Measurements from ENCODE around the gene TCF12. TPM values are rescaled to one million over a fixed set of nuclear protein-coding genes. Genes with fewer than 3 reads are reported as not detected.
A peak's percentile ranks its signal among the peaks of the same experiment; 100 is the strongest.
"Not testable (repeated sequence)": the region's sequence is repeated elsewhere in the genome, so short reads cannot be mapped to it uniquely, and the experiment has no call there.

The TCF12 gene
- total RNA-seq, 1 experiment from 2014 or later = 76.7 TPM

DNA sequence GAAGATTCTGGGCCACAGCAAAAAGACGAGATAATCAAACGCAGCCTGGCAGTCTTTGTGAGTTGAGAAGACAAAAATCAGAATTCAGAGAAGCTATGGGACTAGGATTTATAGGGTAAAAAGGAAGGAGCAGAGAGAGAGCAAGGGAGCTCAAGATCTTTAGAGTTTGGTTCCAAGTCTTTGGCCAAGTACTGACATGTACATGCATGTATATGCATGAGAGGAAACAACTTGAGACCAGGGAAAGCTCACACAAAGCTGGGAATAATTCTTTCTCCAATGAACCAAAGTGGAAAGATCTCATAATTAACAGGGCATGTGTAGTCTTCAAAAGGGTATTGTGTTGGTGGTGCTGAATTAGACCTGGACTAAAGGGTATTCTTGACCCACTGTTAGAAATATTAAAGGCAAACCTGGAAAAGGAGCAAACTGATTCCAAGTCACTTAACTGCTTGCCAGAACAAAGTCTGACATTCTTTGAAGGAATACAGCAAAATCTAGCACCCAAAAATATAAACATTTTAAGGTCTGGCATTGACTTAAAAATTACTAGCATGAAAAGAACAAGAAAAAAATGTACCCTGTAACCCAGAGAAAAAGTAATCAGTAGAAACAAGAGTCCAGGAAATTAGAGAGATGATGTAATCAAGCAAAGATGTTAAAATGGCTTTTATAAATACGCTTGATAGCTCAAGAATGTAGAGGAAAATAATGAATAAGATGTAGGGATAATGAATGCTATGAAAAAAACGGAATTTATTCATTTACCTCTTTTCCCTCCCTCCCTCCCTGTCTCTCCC lies 231.8 kb downstream of the TCF12 start:
- 100% methylated on average over 1 of the region's 4 CpGs for WGBS (ENCODE audit: extremely low coverage, insufficient read length, low lambda C conversion rate)
- Histone ChIP-seq H3K4ac (ENCODE audit: low read depth, low read length) (no peak overlapping the region), H2BK12ac (ENCODE audit: insufficient read length, low read depth, low read length) (no peak overlapping the region), H3K79me1 (ENCODE audit: insufficient read depth, low read depth, low read length, poor library complexity, severe bottlenecking) (peaks cover 2% of the 10 kb centered on the region), H2AFZ (ENCODE audit: low read length) (no peak overlapping the region), H4K8ac (replicated peaks; ENCODE audit: insufficient read length, low read depth, low read length) (no peak overlapping the region), H3K27me3 (ENCODE audit: insufficient read depth, low read length) (no peaks in the 10 kb centered on the region), H2BK120ac (ENCODE audit: low read depth, low read length, poor library complexity, severe bottlenecking) (no peak overlapping the region), H3K9me3 (ENCODE audit: control insufficient read depth, low read depth, low read length) (peaks cover 8% of the 10 kb centered on the region), H3K9ac (ENCODE audit: extremely low read depth, insufficient read length, low read length) (no peak overlapping the region), H4K5ac (ENCODE audit: insufficient read length, low read depth, low read length) (no peak overlapping the region), H2BK20ac (ENCODE audit: low read depth, low read length, poor library complexity, severe bottlenecking) (no peak overlapping the region), H4K20me1 (ENCODE audit: control insufficient read depth, insufficient read depth, insufficient read length) (no peaks in the 10 kb centered on the region), H3K14ac (ENCODE audit: insufficient read depth, low read length) (no peak overlapping the region), H3K79me2 (ENCODE audit: insufficient read depth, low read length) (no peaks in the 10 kb centered on the region), H3K4me2 (ENCODE audit: insufficient read depth, insufficient read length, low read length) (no peak overlapping the region), H2BK5ac (ENCODE audit: insufficient read length, low read length) (no peak overlapping the region), H3K23ac (ENCODE audit: insufficient read length, low read depth, low read length) (no peak overlapping the region), H3K4me1 (ENCODE audit: insufficient read depth, low read length) (peaks cover 2% of the 10 kb centered on the region; the same call in 1 of the 2 replicates), H3K56ac (ENCODE audit: insufficient read length, low read depth, low read length) (no peak overlapping the region), H3K27ac (ENCODE audit: insufficient read length, low read depth, low read length) (no peak overlapping the region), H3K18ac (ENCODE audit: insufficient read length, low read depth, low read length) (no peak overlapping the region), H3K23me2 (ENCODE audit: insufficient read length, low read depth, low read length, poor library complexity, severe bottlenecking) (no peaks in the 10 kb centered on the region), H2BK15ac (ENCODE audit: low read depth, low read length) (no peak overlapping the region), H4K91ac (ENCODE audit: insufficient read length, low read depth, low read length) (no peak overlapping the region), H3T11ph (ENCODE audit: low read length) (no peak overlapping the region), H2AK5ac (ENCODE audit: insufficient read length, low read length) (no peak overlapping the region)
- H3K27me3 Mint-ChIP-seq (ENCODE audit: low read depth) = no peaks in the 10 kb centered on the region; the same call in none of the 2 replicates
- H3K4me1 Mint-ChIP-seq = peaks cover 12 to 15% of the 10 kb centered on the region in 2 experiments
- no peak overlapping the region for H3K4me3 Mint-ChIP-seq
- DNase-seq = no peak
- H3K9me3 Mint-ChIP-seq = peaks cover 22% of the 10 kb centered on the region in 2 experiments
- peaks cover 26 to 37% (median 27%) of the 10 kb centered on the region in 3 experiments for H3K36me3 Mint-ChIP-seq (ENCODE audit: insufficient read depth in 1 of 3, low read depth in 3 of 3)
- H3K27ac Mint-ChIP-seq = peak overlapping the region in 2 of 3 experiments; percentile 18 to 91; a peak in 5 of 7 replicates
- TF ChIP-seq, protein P1, sequence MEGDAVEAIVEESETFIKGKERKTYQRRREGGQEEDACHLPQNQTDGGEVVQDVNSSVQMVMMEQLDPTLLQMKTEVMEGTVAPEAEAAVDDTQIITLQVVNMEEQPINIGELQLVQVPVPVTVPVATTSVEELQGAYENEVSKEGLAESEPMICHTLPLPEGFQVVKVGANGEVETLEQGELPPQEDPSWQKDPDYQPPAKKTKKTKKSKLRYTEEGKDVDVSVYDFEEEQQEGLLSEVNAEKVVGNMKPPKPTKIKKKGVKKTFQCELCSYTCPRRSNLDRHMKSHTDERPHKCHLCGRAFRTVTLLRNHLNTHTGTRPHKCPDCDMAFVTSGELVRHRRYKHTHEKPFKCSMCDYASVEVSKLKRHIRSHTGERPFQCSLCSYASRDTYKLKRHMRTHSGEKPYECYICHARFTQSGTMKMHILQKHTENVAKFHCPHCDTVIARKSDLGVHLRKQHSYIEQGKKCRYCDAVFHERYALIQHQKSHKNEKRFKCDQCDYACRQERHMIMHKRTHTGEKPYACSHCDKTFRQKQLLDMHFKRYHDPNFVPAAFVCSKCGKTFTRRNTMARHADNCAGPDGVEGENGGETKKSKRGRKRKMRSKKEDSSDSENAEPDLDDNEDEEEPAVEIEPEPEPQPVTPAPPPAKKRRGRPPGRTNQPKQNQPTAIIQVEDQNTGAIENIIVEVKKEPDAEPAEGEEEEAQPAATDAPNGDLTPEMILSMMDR (conservative IDR thresholded peaks at IDR 0.05) = no peak

DNA sequence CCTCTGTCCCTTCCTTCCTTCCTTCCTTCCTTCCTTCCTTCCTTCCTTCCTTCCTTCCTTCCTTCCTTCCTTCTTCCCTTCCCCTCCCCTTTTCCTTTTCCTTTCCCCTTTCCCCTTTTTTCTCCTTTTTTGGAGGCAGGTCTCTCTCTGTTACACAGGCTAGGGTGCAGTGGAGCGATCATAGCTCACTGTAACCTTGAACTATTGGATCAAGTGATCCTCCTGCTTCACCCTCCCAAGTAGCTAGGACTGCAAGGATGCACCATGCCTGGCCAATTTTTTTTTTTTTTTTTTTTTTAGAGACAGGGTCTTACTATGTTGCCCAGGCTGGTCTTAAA lies 232.4 kb downstream of the TCF12 start:
- H3K14ac ChIP-seq (ENCODE audit: insufficient read depth, low read length) = not testable (repeated sequence)
- no CpG with 5 or more reads among the region's 1 CpG for WGBS (ENCODE audit: extremely low coverage, insufficient read length, low lambda C conversion rate)

More for the DNA sequence above, 232.4 kb downstream of the TCF12 start:
- not testable (repeated sequence) for H4K5ac ChIP-seq (ENCODE audit: insufficient read length, low read depth, low read length); H3K79me2 ChIP-seq (ENCODE audit: insufficient read depth, low read length); H2BK5ac ChIP-seq (ENCODE audit: insufficient read length, low read length); DNase-seq; H3K4me2 ChIP-seq (ENCODE audit: insufficient read depth, insufficient read length, low read length); H2BK12ac ChIP-seq (ENCODE audit: insufficient read length, low read depth, low read length); H3K4me3 Mint-ChIP-seq; H2AFZ ChIP-seq (ENCODE audit: low read length); H3K23ac ChIP-seq (ENCODE audit: insufficient read length, low read depth, low read length); H4K8ac ChIP-seq (replicated peaks; ENCODE audit: insufficient read length, low read depth, low read length); H3K27me3 Mint-ChIP-seq (ENCODE audit: low read depth); H3T11ph ChIP-seq (ENCODE audit: low read length); H2BK20ac ChIP-seq (ENCODE audit: low read depth, low read length, poor library complexity, severe bottlenecking); H3K27ac ChIP-seq (ENCODE audit: insufficient read length, low read depth, low read length); H3K18ac ChIP-seq (ENCODE audit: insufficient read length, low read depth, low read length); H2BK15ac ChIP-seq (ENCODE audit: low read depth, low read length); H3K4ac ChIP-seq (ENCODE audit: low read depth, low read length); H3K9ac ChIP-seq (ENCODE audit: extremely low read depth, insufficient read length, low read length); H3K27me3 ChIP-seq (ENCODE audit: insufficient read depth, low read length); H3K56ac ChIP-seq (ENCODE audit: insufficient read length, low read depth, low read length); H3K9me3 ChIP-seq (ENCODE audit: control insufficient read depth, low read depth, low read length); H3K27ac Mint-ChIP-seq; H3K79me1 ChIP-seq (ENCODE audit: insufficient read depth, low read depth, low read length, poor library complexity, severe bottlenecking); H2BK120ac ChIP-seq (ENCODE audit: low read depth, low read length, poor library complexity, severe bottlenecking); H2AK5ac ChIP-seq (ENCODE audit: insufficient read length, low read length); H3K4me1 ChIP-seq (ENCODE audit: insufficient read depth, low read length); H4K91ac ChIP-seq (ENCODE audit: insufficient read length, low read depth, low read length); H3K23me2 ChIP-seq (ENCODE audit: insufficient read length, low read depth, low read length, poor library complexity, severe bottlenecking); H4K20me1 ChIP-seq (ENCODE audit: control insufficient read depth, insufficient read depth, insufficient read length)
- Mint-ChIP-seq H3K4me1 (peaks cover 12 to 15% of the 10 kb centered on the region in 2 experiments), H3K9me3 (peaks cover 22% of the 10 kb centered on the region in 2 experiments), H3K36me3 (ENCODE audit: insufficient read depth in 1 of 3, low read depth in 3 of 3) (peaks cover 26 to 37% (median 27%) of the 10 kb centered on the region in 3 experiments)

Data from H9 (cell line).